Esophagus squamous epithelium (tissue), 5 donors: ENCODE measurements around the gene FOXC1. TPM values are rescaled to one million over a fixed set of nuclear protein-coding genes. Genes with fewer than 3 reads are reported as not detected.

Source experiments
- DNase-seq: peaks from one replicate; lab custom pipeline; 2025; lab: John Stamatoyannopoulos, UW
- H3K27ac ChIP-seq, 4 donors: fragments of 200-600 bp; sonication (generic); one replicate each; pipeline ENCODE4 v1.5.1; 2016 to 2019; ENCODE audit warnings: mild to moderate bottlenecking in 1 of 4
- H3K27me3 ChIP-seq, 4 donors: fragments of 200-600 bp; sonication (generic); 1 replicate in 3 of 4; 2 replicates in 1 of 4; pipeline versions ENCODE4 v1.5.1 to v1.6.0; 2017 to 2021; ENCODE audit warnings: antibody characterized with exemption in 1 of 4
- H3K36me3 ChIP-seq, 3 donors: fragments of 200-600 bp; sonication (generic); one replicate each; pipeline ENCODE4 v1.5.1; 2016 to 2019
- H3K4me1 ChIP-seq, 3 donors: fragments of 200-600 bp; sonication (generic); one replicate each; pipeline ENCODE4 v1.5.1; 2017 to 2019
- H3K4me3 ChIP-seq, 4 donors: fragments of 200-600 bp; sonication (generic); 1 replicate in 3 of 4; 2 replicates in 1 of 4; pipeline ENCODE4 v1.5.1; 2016 to 2019; ENCODE audit warnings: mild to moderate bottlenecking in 2 of 4, moderate library complexity in 1 of 4
- H3K9me3 ChIP-seq, 3 donors: fragments of 200-600 bp; sonication (generic); one replicate each; pipeline ENCODE4 v1.5.1; 2016 to 2019
- POLR2A ChIP-seq, 4 donors: fragments of 450-650 bp; IDR thresholded peaks; one replicate each; pipeline ENCODE4 v1.6.1; 2017; ENCODE audit warnings: antibody characterized with exemption in 4 of 4, mild to moderate bottlenecking in 4 of 4, moderate library complexity in 3 of 4
- WGBS, 2 donors: methylation state at CpG; one replicate each; pipeline ENCODE4 v1.1.5; 2018; 5-methylcytosine and 5-hydroxymethylcytosine counted together
- intact Hi-C: fragments of 100-400 bp; cut with DNase I; formaldehyde crosslinking; loops from one replicate; pipeline ENCODE4 v1.15.0; 2022
- total RNA-seq, 4 donors: library from RNA; depleted of rRNA; stranded (reverse); fragments of >200 nt; gene quantifications; one replicate each; pipeline ENCODE4 v1.1.0, GENCODE V29; 2016
- TF ChIP-seq, protein P1 (sequence below), 6 experiments: fragments of 450-650 bp in 4 of 6; fragments of 200-600 bp in 2 of 6; sonication (generic) in 2 of 6; IDR thresholded peaks; one replicate each; pipeline ENCODE4 v1.5.1; 2016 to 2019; ENCODE audit warnings: antibody characterized with exemption in 6 of 6, mild to moderate bottlenecking in 4 of 6, moderate library complexity in 4 of 6
- donor health status: DM: yes; HTN: yes; CAD: no.

Gene FOXC1
- total RNA-seq, 4 donors from 2014 or later: 2.2 to 6.0 (median 3.4) TPM

GRCh38 chr6:1625794-1626435, 16.2 kb downstream of the FOXC1 start:
- peak overlapping the region in 2 of 4 donors; percentile 62 to 76 for H3K4me3 ChIP-seq
- 67 to 72% methylated on average over 18 of the region's 18 CpGs for WGBS, 2 donors
- intact Hi-C loops: no loop called here

DNA sequence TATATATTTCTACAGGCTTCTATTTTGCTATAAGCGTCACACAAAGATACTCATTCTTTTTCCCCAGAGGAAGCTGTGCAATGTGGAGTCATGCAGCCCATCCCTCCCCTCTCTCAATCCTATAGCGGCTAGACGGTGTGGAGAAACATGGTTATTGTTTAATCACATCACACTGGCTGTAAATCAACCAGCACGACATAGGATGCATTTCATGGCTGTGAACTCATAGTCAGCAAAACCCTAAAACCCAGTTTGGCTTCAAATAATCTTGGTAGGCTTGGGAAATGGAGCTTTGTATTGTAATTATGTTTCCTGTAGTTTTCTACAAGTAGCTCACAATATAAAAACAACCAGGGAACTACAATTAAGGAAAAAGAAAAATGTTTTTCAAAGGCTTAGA, 16.8 kb downstream of the FOXC1 start:
- intact Hi-C loops: no loop called here
- H3K9me3 ChIP-seq: no peaks in the 10 kb centered on the region
- 58 to 60% methylated on average over 4 of the region's 4 CpGs for WGBS, 2 donors
- TF ChIP-seq POLR2A (IDR thresholded peaks at IDR 0.05): no peak
- TF ChIP-seq, protein P1, sequence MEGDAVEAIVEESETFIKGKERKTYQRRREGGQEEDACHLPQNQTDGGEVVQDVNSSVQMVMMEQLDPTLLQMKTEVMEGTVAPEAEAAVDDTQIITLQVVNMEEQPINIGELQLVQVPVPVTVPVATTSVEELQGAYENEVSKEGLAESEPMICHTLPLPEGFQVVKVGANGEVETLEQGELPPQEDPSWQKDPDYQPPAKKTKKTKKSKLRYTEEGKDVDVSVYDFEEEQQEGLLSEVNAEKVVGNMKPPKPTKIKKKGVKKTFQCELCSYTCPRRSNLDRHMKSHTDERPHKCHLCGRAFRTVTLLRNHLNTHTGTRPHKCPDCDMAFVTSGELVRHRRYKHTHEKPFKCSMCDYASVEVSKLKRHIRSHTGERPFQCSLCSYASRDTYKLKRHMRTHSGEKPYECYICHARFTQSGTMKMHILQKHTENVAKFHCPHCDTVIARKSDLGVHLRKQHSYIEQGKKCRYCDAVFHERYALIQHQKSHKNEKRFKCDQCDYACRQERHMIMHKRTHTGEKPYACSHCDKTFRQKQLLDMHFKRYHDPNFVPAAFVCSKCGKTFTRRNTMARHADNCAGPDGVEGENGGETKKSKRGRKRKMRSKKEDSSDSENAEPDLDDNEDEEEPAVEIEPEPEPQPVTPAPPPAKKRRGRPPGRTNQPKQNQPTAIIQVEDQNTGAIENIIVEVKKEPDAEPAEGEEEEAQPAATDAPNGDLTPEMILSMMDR (IDR thresholded peaks at IDR 0.05): no peak
- peaks cover 0 to 89% (median 2%) of the 10 kb centered on the region in 4 donors for H3K27me3 ChIP-seq
- peaks cover 0 to 7% (median 0%) of the 10 kb centered on the region in 3 donors for H3K36me3 ChIP-seq
- H3K4me1 ChIP-seq: peaks cover 0 to 21% (median 6%) of the 10 kb centered on the region in 3 donors
- no peak overlapping the region for H3K27ac ChIP-seq
- DNase-seq: no peak
- no peak overlapping the region for H3K4me3 ChIP-seq

More at GRCh38 chr6:1625794-1626435, 16.2 kb downstream of the FOXC1 start:
- Histone ChIP-seq H3K9me3 (no peaks in the 10 kb centered on the region), H3K27ac (peak overlapping the region in 1 of 4 donors; percentile 66), H3K4me1 (peaks cover 0 to 21% (median 6%) of the 10 kb centered on the region in 3 donors), H3K27me3 (peaks cover 0 to 94% (median 2%) of the 10 kb centered on the region in 4 donors), H3K36me3 (peaks cover 0 to 7% (median 0%) of the 10 kb centered on the region in 3 donors)
- no peak for TF ChIP-seq POLR2A (IDR thresholded peaks at IDR 0.05)
- TF ChIP-seq, protein P1 (IDR thresholded peaks at IDR 0.05): no peak
- DNase-seq: no peak

GRCh38 chr6:1627827-1628560, 18.3 kb downstream of the FOXC1 start:
- H3K27ac ChIP-seq: no peak overlapping the region
- H3K36me3 ChIP-seq: no peaks in the 10 kb centered on the region
- no peak overlapping the region for H3K4me3 ChIP-seq
- H3K27me3 ChIP-seq: peaks cover 0 to 75% (median 2%) of the 10 kb centered on the region in 4 donors
- 84 to 89% methylated on average over 10 of the region's 10 CpGs for WGBS, 2 donors
- no peak for TF ChIP-seq POLR2A (IDR thresholded peaks at IDR 0.05)
- TF ChIP-seq, protein P1 (IDR thresholded peaks at IDR 0.05): no peak
- no peak for DNase-seq
- intact Hi-C loops: no loop called here
- peaks cover 0 to 21% (median 6%) of the 10 kb centered on the region in 3 donors for H3K4me1 ChIP-seq
- no peaks in the 10 kb centered on the region for H3K9me3 ChIP-seq

DNA sequence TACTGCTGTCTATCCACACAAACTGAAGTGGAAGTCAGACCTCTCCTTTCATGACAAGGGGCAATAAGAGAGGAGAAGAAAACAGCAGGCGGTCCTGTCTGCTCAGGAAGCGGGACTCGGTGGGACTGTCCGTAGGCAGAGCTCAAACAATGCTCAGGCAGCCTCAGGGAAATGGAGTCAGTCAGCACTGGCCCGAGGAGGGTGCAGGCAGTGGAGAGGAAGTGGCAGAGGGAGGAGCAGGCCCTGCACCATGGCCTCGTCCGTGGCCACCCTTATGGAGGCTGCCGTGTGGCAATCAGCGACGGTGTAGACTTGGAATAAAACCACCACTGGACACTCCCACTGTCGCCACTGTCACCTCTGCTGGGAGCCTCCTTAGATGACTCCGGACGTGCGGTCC, 19.6 kb downstream of the FOXC1 start:
- Histone ChIP-seq H3K27ac (no peak overlapping the region), H3K4me1 (peaks cover 0 to 17% (median 6%) of the 10 kb centered on the region in 3 donors), H3K36me3 (no peaks in the 10 kb centered on the region), H3K27me3 (peaks cover 0 to 62% (median 1%) of the 10 kb centered on the region in 4 donors), H3K4me3 (no peak overlapping the region), H3K9me3 (no peaks in the 10 kb centered on the region)
- DNase-seq: no peak
- TF ChIP-seq, protein P1 (IDR thresholded peaks at IDR 0.05): no peak
- no peak for TF ChIP-seq POLR2A (IDR thresholded peaks at IDR 0.05)
- intact Hi-C loops: no loop called here
- WGBS, 2 donors: 93 to 94% methylated on average over 4 to 11 of the region's 14 CpGs
